NB4 (cell line): ENCODE measurements around the gene ARMH4.

Source experiments
- DNase-seq: peaks from one replicate; pipeline ENCODE4 v3.0.0; 2010; ENCODE audit warnings: low read depth
- H3K4me3 ChIP-seq: one replicate; pipeline ENCODE4 v1.5.1; 2011; ENCODE audit warnings: mild to moderate bottlenecking, low read depth, low read length, moderate library complexity
- CTCF ChIP-seq: IDR thresholded peaks from one replicate; pipeline ENCODE4 v1.5.1; 2012; ENCODE audit warnings: low read depth, low read length
- MYC ChIP-seq: IDR thresholded peaks from 2 replicates; pipeline ENCODE4 v1.6.1; 2011; ENCODE audit warnings: low read depth, low read length
- POLR2A ChIP-seq: IDR thresholded peaks from 2 replicates; pipeline ENCODE4 v1.6.1; 2011; ENCODE audit warnings: mild to moderate bottlenecking; ENCODE audit not compliant: insufficient read length; ENCODE audit errors: extremely low read depth
- TF ChIP-seq, protein P1 (sequence below): IDR thresholded peaks from 2 replicates; pipeline ENCODE4 v1.6.1; 2011; ENCODE audit warnings: low read depth, low read length

ARMH4 gene

DNA sequence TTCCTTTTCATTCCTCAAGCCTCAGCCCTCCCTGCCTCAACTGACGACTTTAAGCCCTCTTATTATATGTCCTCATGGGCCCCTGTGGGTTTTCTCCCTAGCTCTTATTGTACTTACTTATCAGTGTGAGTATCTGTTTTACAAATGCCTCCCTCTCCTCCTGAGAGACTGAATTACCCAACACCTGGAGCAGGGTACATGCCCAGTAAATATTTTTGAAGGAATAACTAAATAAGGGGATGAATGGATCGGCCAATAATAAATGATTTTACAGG is 190.3 kb downstream of the ARMH4 start:
- no peak for DNase-seq
- H3K4me3 ChIP-seq = no peak overlapping the region
- no peak for TF ChIP-seq MYC
- TF ChIP-seq, protein P1, sequence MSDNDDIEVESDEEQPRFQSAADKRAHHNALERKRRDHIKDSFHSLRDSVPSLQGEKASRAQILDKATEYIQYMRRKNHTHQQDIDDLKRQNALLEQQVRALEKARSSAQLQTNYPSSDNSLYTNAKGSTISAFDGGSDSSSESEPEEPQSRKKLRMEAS = no peak
- no peak for TF ChIP-seq POLR2A
- no peak for TF ChIP-seq CTCF

DNA sequence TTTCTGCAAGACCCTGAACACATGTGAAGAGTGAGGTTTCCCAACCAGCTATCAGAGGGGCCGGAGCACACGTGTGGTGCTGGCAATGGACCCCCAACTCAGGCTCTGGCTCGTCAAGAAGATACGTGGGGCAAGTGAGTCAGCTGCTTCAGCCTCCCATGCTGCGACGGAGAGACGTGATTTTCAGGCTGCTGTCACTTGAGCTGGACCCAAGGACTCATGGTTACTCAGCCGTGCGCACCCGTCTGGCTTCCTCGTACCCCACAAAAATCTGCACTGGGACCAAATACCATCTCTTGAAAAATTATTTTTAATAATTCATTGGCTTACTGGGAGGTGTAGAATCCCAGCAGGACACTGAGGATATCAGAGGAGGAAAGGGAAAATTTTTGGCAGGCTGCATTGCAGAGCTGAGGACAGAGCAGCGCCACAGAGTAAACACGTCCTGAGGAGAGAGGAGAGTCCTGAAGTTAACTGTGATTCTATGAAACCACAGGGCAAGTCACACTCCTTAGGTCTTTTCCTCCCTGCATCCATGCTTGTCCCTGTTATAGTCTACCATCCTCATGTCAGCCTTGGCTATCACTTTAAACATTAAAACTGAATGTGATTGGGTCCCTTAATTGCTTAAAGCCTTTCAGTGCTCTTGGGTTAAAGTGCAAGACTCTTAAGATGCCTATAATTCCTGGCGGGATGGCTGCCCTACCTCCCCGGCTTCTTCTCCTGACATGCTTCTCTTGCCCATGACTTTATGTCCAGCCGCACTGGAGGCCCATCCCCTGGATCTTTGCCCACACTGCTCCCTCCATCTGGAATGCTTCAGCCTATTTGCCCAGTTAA is 190.8 kb downstream of the ARMH4 start:
- no peak for DNase-seq
- TF ChIP-seq MYC (no peak), CTCF (no peak), POLR2A (no peak)
- TF ChIP-seq, protein P1 = no peak
- H3K4me3 ChIP-seq = no peak overlapping the region

- TF ChIP-seq, protein P1 = no peak
- no peak for TF ChIP-seq CTCF
- DNase-seq = no peak
- H3K4me3 ChIP-seq = no peak overlapping the region
These were observed 194.6 kb downstream of the ARMH4 start for GRCh38 chr14:57957441-57957840.
